Activated CD8-positive, alpha-beta memory T cell treated with anti-CD3 and anti-CD28 coated beads for 1 hour (primary cell): ENCODE measurements around the gene FAM78A.

Experiments used
- DNase-seq, 2 donors: peaks; one replicate each; pipeline ENCODE4 v3.0.0-alpha.2; 2020; ENCODE audit warnings: low read depth in 1 of 2; ENCODE audit errors: extremely low read depth in 1 of 2

The FAM78A gene

GRCh38 chr9:131240047-131240921 is 36.0 kb downstream of the FAM78A start:
- no peak for DNase-seq

DNA sequence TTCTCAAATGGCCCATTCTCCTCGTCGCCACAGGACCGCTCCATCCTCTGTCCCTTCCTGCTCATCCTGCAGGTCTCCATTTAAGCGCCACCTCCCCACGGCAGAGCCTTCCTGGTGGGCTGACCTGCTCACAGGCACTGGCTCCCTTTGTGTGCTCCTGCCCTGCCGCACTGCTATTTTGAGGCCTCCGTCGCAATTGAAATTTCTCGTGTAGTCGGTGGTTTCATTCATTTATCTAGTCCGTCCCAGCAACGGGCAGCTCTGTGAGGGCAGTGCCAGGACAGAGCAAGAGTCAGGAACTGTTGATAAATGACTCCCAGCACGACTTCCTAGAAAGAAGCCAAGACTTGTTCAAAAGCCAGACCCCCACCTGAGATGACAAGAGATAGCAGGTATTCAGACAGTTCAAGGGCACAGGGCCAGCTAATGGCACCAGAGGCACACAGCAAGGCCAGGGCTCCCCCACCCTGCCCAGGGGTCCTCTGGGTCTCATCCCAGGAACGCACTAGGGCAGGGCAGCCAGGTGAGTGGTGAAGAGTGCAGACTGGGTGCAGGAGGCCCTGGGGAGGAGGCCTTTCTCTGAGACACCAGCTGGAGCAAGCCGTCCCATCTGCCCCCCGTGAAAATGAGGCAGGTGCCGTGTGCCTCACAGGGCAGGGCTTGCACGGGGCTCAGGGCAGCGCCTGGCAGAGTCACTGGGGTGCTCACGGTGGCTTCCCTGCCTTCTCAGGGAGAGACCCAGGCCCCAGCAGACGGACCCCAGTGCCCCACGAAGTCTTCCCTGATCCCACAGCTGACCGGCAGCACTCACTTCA is 36.9 kb downstream of the FAM78A start:
- DNase-seq = no peak

- DNase-seq = no peak
These were observed 37.8 kb downstream of the FAM78A start for GRCh38 chr9:131238402-131239021.

DNA sequence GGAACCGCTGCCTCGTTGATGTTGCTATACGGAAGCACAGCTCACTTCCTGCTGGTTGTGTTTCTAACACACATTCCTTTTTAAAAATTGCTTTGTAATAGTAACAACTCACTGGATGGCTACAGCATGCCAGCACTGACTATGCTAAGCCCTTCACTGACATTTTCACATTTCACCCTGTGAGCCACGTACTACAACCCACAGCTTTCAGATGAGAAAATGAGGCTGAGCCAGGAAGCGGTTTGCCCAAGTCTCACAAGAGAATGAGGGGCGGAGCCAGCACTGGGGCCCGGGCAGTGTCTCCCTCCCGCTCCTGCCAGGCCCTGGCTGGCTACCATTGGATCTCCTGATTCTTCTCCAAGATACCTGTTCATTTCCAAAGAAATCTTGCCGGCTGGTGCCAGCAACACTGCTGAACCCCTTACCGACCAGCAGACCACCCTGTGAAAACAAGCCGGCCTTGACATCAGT is 38.3 kb downstream of the FAM78A start:
- DNase-seq = peak; percentile 61 to 66

GRCh38 chr9:131237291-131237690 is 39.0 kb downstream of the FAM78A start:
- no peak for DNase-seq

- DNase-seq = no peak
These were observed 39.5 kb downstream of the FAM78A start for GRCh38 chr9:131236761-131237160.

DNA sequence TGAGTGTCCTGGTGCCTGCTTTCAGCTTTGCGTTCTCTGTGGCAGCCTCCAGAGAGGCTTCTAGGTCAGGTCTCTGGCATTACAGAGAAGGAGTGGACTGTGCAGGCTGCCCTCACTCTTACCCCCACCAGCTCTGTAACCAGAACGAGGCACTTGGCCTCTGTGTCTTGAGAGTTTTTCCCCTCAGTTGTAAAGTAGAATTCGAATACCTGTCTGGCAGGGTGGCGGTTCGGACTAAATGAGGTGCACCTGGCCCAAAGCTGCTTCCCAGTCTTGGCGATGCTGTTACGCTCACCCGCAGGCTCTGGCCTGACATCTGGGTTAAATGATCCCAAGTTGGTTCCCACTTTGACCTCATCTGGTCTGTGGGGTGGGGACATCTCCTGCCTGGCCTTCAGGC is 40.1 kb downstream of the FAM78A start:
- no peak for DNase-seq

DNA sequence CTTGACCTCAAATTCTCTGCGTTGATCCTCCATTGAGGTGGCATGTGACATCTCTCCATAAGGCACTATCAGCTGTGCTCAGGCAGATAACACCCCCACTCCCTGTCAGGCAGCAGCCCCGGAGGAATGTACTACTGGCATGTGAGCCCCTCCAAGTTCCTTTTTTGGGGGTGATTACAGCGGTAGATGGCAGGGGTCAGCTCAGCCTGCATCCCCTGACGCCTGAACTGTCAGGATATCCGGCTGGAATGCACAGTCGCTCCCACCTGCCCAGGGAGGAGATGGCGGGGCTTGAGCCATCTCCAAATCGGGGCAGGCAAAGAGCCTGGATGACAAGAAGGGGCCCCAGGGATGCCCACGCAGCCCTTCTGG is 40.8 kb downstream of the FAM78A start:
- DNase-seq = no peak

GRCh38 chr9:131234799-131235479 is 41.4 kb downstream of the FAM78A start:
- no peak for DNase-seq

DNA sequence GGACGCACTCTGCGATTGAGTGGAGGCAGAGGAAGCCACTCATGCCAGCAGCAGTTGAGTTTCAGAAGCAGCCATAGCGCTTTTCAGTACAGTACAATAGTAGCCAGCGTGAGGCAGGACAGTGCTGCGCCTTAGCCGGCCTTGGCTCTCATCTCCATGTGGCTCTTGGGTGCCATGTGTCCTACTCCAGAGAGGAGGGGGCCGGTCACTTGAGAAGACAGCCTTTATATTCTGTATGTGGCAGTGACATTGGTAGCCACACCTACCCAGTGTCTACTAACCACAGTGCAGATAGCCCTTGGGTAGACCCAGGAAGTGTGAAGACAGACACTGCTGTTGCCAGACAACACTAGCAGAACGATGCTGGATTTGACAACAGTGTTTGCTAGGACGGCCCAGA is 42.3 kb downstream of the FAM78A start:
- no peak for DNase-seq

DNA sequence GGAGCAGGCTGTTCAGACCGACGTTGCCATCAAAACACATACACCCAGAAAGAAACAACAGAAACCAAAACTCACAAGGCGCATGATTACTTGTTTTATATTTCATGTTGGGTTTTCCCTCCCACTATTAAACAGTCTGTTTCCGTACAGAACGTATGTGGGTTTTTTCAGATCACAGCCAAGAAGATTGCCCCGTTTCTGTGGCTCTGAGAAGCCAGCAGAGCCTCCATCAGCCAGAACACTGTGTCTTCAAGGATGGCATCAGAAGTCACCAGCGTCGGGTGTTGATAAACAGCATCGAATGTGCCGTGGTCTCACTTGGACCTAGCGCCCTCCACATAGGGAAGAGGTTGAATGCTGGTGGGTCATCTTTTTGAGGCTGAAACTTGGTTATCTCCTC is 42.8 kb downstream of the FAM78A start:
- no peak for DNase-seq

DNA sequence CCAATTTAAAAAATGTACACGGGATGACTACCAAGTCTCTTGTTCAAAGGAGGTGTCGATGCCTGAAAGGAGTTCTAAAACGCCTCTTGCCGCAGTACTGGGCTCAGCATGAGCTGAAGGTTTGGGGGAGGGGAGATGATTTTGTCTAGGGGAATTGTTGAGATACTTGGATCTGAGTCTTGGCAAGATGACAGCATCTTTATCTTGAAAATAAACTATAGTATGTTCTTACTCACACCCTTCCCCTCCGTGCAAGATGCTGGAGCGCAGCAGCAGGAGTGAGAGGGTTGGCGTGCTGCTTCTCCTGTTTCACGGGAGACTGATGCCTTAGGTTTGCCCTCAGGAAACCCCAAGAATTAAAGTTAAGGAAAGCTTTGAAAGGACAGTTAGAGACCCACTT is 47.3 kb downstream of the FAM78A start:
- no peak for DNase-seq

DNA sequence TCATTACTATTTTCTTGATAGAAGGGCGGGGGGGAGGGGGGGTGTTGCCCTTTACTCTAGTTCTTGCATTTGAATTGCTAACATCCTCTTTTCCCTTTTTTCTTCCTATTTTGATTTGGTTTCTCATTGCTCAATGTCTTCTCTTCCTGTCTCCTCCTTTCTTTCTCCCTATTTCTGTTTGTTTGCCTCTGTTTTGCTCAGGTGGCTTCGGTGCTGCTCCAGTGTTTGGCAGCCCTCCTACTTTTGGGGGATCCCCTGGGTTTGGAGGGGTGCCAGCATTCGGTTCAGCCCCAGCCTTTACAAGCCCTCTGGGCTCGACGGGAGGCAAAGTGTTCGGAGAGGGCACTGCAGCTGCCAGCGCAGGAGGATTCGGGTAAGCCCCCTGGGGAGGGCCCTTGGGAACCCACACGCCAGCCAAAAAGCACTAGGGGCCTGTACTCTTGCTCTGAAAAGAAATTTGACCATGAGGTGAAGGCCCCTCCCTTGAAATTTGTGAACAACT is 48.3 kb downstream of the FAM78A start:
- DNase-seq = no peak

DNA sequence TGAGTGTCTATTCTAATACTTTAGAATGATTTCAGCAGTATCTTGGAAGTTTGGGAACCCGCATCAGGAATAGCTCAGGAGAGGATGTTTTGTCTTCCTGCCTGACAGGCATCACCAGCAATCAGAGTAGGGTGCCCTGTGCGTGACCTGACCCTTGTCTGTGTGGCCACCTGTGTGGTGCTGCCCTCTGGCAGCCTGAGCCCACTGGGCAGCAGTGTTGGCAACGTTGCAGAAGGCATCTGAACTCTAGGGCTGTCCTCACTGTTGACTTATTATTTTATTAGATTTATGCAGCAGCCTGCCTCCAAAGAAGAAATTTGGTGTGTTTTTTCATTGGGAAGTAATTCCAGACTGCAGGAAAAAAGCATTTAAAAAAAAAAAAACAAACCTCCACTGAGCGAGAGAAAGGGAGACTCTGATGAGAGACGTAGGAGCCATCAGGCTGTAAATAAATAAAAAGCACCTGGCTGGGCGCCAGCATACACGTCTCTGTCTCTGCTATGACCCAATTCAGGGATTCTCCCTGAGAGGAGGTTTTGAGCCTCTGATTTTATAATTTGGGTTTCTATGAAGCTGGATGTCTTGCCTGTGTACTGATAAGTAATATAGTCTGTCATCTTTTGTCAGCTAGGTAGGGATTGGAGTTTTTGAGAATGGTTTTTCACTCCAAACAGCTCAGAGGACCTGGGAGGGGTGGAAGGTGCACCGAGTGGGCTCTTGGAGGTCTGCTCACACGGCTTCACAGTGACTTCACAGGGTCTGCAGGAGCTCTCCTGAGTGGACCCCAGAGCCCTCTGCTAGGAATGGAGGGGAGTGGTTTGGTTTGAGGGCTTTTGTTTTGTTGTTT is 49.0 kb downstream of the FAM78A start:
- no peak for DNase-seq

GRCh38 chr9:131226226-131226625 is 50.1 kb downstream of the FAM78A start:
- DNase-seq = no peak

- DNase-seq = no peak
These were observed 53.9 kb downstream of the FAM78A start for GRCh38 chr9:131222460-131222859.

- DNase-seq = no peak
These were observed 55.8 kb downstream of the FAM78A start for GRCh38 chr9:131220485-131220884.

DNA sequence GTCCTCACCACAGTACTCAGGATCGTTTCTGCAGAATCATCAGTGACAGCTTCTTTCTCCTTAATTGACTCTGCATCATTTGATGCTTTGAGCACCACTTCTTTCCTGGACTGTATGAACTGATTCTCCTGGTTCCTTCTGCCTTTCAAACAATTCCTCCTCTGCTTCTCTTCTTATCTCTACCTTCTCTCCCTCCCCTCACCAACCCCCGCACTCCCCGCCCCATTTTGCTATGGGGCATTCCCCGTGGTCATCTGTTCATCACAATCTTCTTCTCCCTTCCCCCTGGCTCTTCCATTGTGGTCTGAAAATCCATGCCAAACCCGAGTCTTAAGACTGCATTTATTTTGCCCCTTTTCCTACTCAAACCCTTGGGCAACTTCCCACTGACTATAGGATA is 57.9 kb downstream of the FAM78A start:
- no peak for DNase-seq

- DNase-seq = no peak
These were observed 58.8 kb downstream of the FAM78A start for GRCh38 chr9:131217331-131218031.
